CD8-positive, alpha-beta memory T cell (primary cell): ENCODE results near the gene ZCCHC14. TPM values are rescaled to one million over a fixed set of nuclear protein-coding genes. Genes with fewer than 3 reads are reported as not detected.
"Not testable (repeated sequence)": the region's sequence is repeated elsewhere in the genome, so short reads cannot be mapped to it uniquely, and the experiment has no call there.

Experiments used
- CTCF ChIA-PET: fragments of 350-600 bp; sonication (Branson Sonifier 250); formaldehyde crosslinking; loops from one replicate; lab custom pipeline; 2021; ENCODE audit warnings: antibody characterized with exemption; lab: Charles Lee
- POLR2A ChIA-PET: fragments of 350-600 bp; sonication (Branson Sonifier 250); formaldehyde crosslinking; loops from one replicate; lab custom pipeline; 2021; ENCODE audit warnings: antibody characterized with exemption; lab: Charles Lee
- DNase-seq, 5 donors: peaks; one replicate each; pipeline versions ENCODE4 v3.0.0 to v3.0.0-alpha.2; 2020 to 2022; ENCODE audit warnings: mixed read lengths in 1 of 5
- H3K27ac ChIP-seq: one replicate; pipeline ENCODE4 v1.7.0; 2013; ENCODE audit warnings: low read depth, mild to moderate bottlenecking, low read length, moderate library complexity
- H3K27me3 ChIP-seq: 2 replicates; pipeline ENCODE4 v1.7.0; 2013; ENCODE audit warnings: low read length, mild to moderate bottlenecking; ENCODE audit not compliant: insufficient read depth, poor library complexity, severe bottlenecking
- H3K36me3 ChIP-seq: 2 replicates; pipeline ENCODE4 v1.7.0; 2013; ENCODE audit warnings: mild to moderate bottlenecking, low read length, moderate library complexity; ENCODE audit not compliant: insufficient read depth
- H3K4me1 ChIP-seq: 2 replicates; pipeline ENCODE4 v1.7.0; 2013; ENCODE audit warnings: mild to moderate bottlenecking, low read length, moderate library complexity; ENCODE audit not compliant: insufficient read depth
- H3K4me3 ChIP-seq: 2 replicates; pipeline ENCODE4 v1.7.0; 2013; ENCODE audit warnings: mild to moderate bottlenecking, low read length
- H3K9me3 ChIP-seq: 2 replicates; pipeline ENCODE4 v1.7.0; 2013; ENCODE audit warnings: mild to moderate bottlenecking, low read length
- H3K27ac Mint-ChIP-seq, 8 donors: one replicate each; pipeline ENCODE4 v1.8.0; 2020 to 2021; ENCODE audit warnings: mixed read lengths in 8 of 8, mild to moderate bottlenecking in 6 of 8, inconsistent platforms in 3 of 8, moderate library complexity in 3 of 8
- H3K27me3 Mint-ChIP-seq, 2 donors: one replicate each; pipeline ENCODE4 v1.8.0; 2020 to 2021; ENCODE audit warnings: mixed read lengths in 2 of 2, mild to moderate bottlenecking in 1 of 2, moderate library complexity in 1 of 2
- H3K36me3 Mint-ChIP-seq, 3 donors: one replicate each; pipeline ENCODE4 v1.8.0; 2020 to 2021; ENCODE audit warnings: mixed read lengths in 3 of 3, inconsistent platforms in 1 of 3, mild to moderate bottlenecking in 1 of 3
- H3K4me1 Mint-ChIP-seq, 3 donors: one replicate each; pipeline ENCODE4 v1.8.0; 2020 to 2021; ENCODE audit warnings: mixed read lengths in 3 of 3, inconsistent platforms in 1 of 3, mild to moderate bottlenecking in 1 of 3
- H3K4me3 Mint-ChIP-seq, 7 donors: one replicate each; pipeline ENCODE4 v1.8.0; 2020 to 2021; ENCODE audit warnings: mixed read lengths in 7 of 7, mild to moderate bottlenecking in 6 of 7, moderate library complexity in 4 of 7, inconsistent platforms in 2 of 7
- H3K9me3 Mint-ChIP-seq, 5 donors: one replicate each; pipeline ENCODE4 v1.8.0; 2020 to 2022; ENCODE audit warnings: mixed read lengths in 5 of 5, mild to moderate bottlenecking in 3 of 5, moderate library complexity in 2 of 5, inconsistent platforms in 1 of 5
- polyA plus RNA-seq: library from polyadenylated mRNA; unstranded; fragments of 300-500 nt; fragmentation: Illumina TruSeq; gene quantifications from one replicate; pipeline ENCODE4 v1.2.3, GENCODE V29; 2021
- total RNA-seq, 2 experiments: library from RNA; stranded (reverse); gene quantifications; one replicate each; pipeline ENCODE4 v1.2.3, GENCODE V29; 2021

Gene ZCCHC14
- total and polyA plus RNA-seq, 3 experiments from 2014 or later: 0.77 to 6.2 (median 6.1) TPM

DNA sequence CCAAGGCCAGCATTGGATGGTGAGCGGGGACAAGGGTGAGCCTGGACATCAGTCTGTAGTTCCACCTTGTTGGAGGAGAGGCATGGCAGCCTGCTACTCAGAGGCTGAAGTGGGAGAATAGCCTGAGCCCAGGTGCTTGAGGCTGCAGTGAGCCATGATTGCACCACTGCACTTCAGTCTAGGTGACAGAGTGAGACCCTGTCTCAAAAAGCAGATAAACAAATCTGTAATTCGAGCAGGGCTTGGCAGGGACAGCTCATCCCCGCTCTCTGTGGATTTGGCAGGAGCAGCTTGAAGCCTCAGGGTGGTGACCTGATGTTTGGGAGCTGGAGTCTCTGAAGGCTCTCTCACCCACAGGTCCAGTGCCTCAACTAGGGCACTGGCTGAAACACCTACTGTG is 38.6 kb upstream of the ZCCHC14 start:
- Histone ChIP-seq H3K27ac (no peak overlapping the region), H3K9me3 (no peaks in the 10 kb centered on the region), H3K36me3 (no peaks in the 10 kb centered on the region), H3K4me1 (no peaks in the 10 kb centered on the region), H3K4me3 (no peak overlapping the region), H3K27me3 (peaks cover 3% of the 10 kb centered on the region)
- ChIA-PET POLR2A (no interaction called here), CTCF (interaction anchor here (1.5 kb wide), 1 partner anchor 105 kb away, joined by 4 read pairs; no protein-coding TSS in a partner anchor)
- Mint-ChIP-seq H3K4me1 (no peaks in the 10 kb centered on the region), H3K4me3 (no peak overlapping the region), H3K9me3 (peaks cover 17 to 37% (median 32%) of the 10 kb centered on the region in 5 donors), H3K27me3 (peaks cover 17 to 71% of the 10 kb centered on the region in 2 donors), H3K27ac (no peak overlapping the region), H3K36me3 (peaks cover 0 to 20% (median 0%) of the 10 kb centered on the region in 3 donors)
- DNase-seq: no peak

DNA sequence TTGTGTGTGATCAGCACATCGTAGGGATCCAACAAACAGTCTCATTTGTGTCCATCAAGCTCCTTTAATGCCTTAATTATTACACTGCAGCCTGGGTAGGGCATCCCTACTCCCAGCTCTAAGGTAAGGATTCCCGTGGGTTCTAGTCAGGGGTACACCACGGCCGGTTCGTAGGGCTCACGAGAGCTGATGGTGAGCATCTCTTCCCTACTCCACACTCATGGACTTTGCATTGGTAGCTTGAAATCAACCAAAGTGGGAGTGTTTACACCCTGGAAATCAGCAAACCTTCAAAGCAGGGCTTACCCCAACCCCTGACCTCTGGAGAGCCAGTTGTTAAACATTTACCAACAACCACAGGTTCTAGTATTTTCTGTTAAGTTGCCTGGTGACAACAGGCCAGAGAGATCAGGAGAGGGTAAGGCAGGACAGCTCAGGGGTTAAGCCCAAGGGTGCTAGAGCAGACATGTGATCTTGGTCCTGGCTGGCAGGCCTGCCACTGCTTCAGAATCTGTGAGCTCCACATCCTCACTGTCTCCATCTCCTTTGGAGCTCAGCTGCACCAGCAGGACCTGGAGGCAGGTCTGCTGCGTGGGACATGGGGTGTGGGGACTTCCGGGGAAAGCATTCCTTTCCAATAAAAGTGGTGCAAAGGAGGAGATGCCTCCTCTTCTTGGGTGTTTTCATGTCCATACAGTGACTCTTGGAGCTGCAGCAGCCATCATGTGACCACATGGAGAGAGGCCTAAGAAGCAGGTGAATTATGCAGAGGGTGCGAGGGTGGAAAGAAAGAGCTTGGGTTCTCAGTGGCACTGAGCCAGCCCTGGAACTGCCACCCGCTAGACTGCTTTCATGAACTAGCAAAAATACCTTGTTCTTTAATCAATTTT is 36.1 kb upstream of the ZCCHC14 start:
- no peaks in the 10 kb centered on the region for H3K36me3 ChIP-seq
- no peak overlapping the region for H3K4me3 ChIP-seq
- Mint-ChIP-seq H3K27ac (no peak overlapping the region), H3K4me1 (no peaks in the 10 kb centered on the region), H3K36me3 (peaks cover 0 to 15% (median 0%) of the 10 kb centered on the region in 3 donors), H3K27me3 (peaks cover 26 to 62% of the 10 kb centered on the region in 2 donors), H3K9me3 (peaks cover 14 to 31% (median 29%) of the 10 kb centered on the region in 5 donors), H3K4me3 (no peak overlapping the region)
- H3K27me3 ChIP-seq: peaks cover 3% of the 10 kb centered on the region
- no peak overlapping the region for H3K27ac ChIP-seq
- ChIA-PET CTCF (interaction anchor here (0.9 kb wide), 1 partner anchor 107 kb away, joined by 3 read pairs; no protein-coding TSS in a partner anchor), POLR2A (no interaction called here)
- no peak for DNase-seq
- H3K9me3 ChIP-seq: no peaks in the 10 kb centered on the region
- H3K4me1 ChIP-seq: no peaks in the 10 kb centered on the region

DNA sequence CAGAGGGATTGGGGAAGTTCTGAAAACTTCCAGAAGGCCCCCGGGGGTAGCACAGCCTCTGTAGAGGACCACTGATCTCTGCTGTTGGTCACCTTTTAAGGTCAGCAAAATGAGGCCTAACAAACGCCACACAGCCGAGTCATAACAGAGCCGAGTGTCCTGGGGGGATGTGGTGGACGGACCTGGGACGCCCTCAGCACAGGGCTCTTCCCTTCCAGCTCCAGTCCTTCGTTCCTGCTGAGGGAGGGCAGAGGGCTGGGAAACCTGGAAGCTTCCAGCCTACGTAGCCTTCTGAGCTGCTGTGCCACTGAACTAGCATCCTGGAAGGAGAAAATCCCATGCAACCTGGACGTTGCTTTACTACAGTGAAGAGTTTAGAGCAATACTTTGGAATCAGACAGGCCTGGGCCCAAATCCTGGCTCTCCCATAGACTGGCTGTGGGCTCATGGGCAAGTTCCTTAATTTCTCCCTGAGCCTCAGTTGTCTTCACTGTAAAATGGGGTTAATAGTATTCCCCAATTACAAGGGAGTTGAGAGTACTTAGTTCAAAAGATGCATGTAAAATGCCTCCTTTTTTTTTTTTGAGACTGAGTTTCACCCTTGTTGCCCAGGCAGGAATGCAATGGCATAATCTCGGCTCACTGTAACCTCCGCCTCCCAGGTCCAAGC is 34.4 kb upstream of the ZCCHC14 start:
- H3K9me3 Mint-ChIP-seq: peaks cover 8 to 21% (median 18%) of the 10 kb centered on the region in 5 donors
- no peaks in the 10 kb centered on the region for H3K4me1 ChIP-seq
- no peak overlapping the region for H3K4me3 ChIP-seq
- H3K9me3 ChIP-seq: no peaks in the 10 kb centered on the region
- H3K27ac Mint-ChIP-seq: no peak overlapping the region
- H3K4me3 Mint-ChIP-seq: no peak overlapping the region
- peaks cover 3% of the 10 kb centered on the region for H3K27me3 ChIP-seq
- POLR2A ChIA-PET: no interaction called here
- H3K36me3 Mint-ChIP-seq: peaks cover 0 to 12% (median 0%) of the 10 kb centered on the region in 3 donors
- no peak overlapping the region for H3K27ac ChIP-seq
- no peaks in the 10 kb centered on the region for H3K4me1 Mint-ChIP-seq
- DNase-seq: no peak
- peaks cover 23 to 45% of the 10 kb centered on the region in 2 donors for H3K27me3 Mint-ChIP-seq
- CTCF ChIA-PET: no interaction called here
- no peaks in the 10 kb centered on the region for H3K36me3 ChIP-seq

- H3K4me1 Mint-ChIP-seq: no peaks in the 10 kb centered on the region
Observed at GRCh38 chr16:87526238-87526947, 33.6 kb upstream of the ZCCHC14 start.

DNA sequence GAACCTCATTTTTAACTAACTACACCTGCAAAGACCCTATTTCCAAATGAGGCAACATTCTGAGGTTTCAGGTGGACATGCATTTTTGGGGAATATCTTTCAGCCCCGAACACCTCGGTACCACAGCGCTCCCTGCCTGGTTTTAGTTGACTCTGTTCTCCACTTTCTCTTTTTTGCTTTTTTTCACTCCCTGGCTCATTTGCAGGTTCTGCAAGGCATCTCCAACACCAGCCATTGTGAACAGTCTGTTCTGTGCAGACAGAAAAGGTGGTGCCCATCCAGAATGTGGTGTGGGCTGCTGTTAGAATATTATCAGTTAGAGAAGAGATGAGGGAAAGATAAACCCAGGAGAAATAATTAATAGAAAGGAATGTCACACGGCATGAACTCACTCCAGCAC is 32.5 kb upstream of the ZCCHC14 start:
- no peak overlapping the region for H3K27ac ChIP-seq
- Mint-ChIP-seq H3K27ac (no peak overlapping the region), H3K27me3 (peaks cover 15 to 39% of the 10 kb centered on the region in 2 donors), H3K4me1 (no peaks in the 10 kb centered on the region), H3K36me3 (peaks cover 0 to 4% (median 0%) of the 10 kb centered on the region in 3 donors), H3K4me3 (no peak overlapping the region), H3K9me3 (peaks cover 8 to 13% (median 11%) of the 10 kb centered on the region in 5 donors)
- no peak overlapping the region for H3K4me3 ChIP-seq
- no peaks in the 10 kb centered on the region for H3K27me3 ChIP-seq
- POLR2A ChIA-PET: no interaction called here
- H3K9me3 ChIP-seq: no peaks in the 10 kb centered on the region
- DNase-seq: no peak
- CTCF ChIA-PET: no interaction called here
- no peaks in the 10 kb centered on the region for H3K4me1 ChIP-seq
- H3K36me3 ChIP-seq: no peaks in the 10 kb centered on the region

More at GRCh38 chr16:87526238-87526947, 33.6 kb upstream of the ZCCHC14 start:
- Histone ChIP-seq H3K36me3 (no peaks in the 10 kb centered on the region), H3K4me1 (no peaks in the 10 kb centered on the region), H3K27me3 (peaks cover 2% of the 10 kb centered on the region), H3K9me3 (no peaks in the 10 kb centered on the region), H3K27ac (no peak overlapping the region), H3K4me3 (no peak overlapping the region)
- H3K36me3 Mint-ChIP-seq: peaks cover 0 to 12% (median 0%) of the 10 kb centered on the region in 3 donors
- H3K27me3 Mint-ChIP-seq: peaks cover 18 to 41% of the 10 kb centered on the region in 2 donors
- H3K4me3 Mint-ChIP-seq: peak overlapping the region in 1 of 7 donors; percentile 19
- peaks cover 8 to 20% (median 18%) of the 10 kb centered on the region in 5 donors for H3K9me3 Mint-ChIP-seq
- ChIA-PET POLR2A (no interaction called here), CTCF (no interaction called here)
- DNase-seq: no peak
- no peak overlapping the region for H3K27ac Mint-ChIP-seq

- DNase-seq: no peak
- Histone ChIP-seq H3K4me1 (no peaks in the 10 kb centered on the region), H3K27ac (no peak overlapping the region), H3K4me3 (no peak overlapping the region), H3K36me3 (no peaks in the 10 kb centered on the region), H3K9me3 (no peaks in the 10 kb centered on the region), H3K27me3 (no peaks in the 10 kb centered on the region)
- H3K27me3 Mint-ChIP-seq: peaks cover 16 to 35% of the 10 kb centered on the region in 2 donors
- H3K27ac Mint-ChIP-seq: peak overlapping the region in 1 of 8 donors; percentile 30
- H3K4me1 Mint-ChIP-seq: no peaks in the 10 kb centered on the region
- CTCF ChIA-PET: no interaction called here
- peaks cover 1 to 5% (median 4%) of the 10 kb centered on the region in 5 donors for H3K9me3 Mint-ChIP-seq
- POLR2A ChIA-PET: no interaction called here
- no peaks in the 10 kb centered on the region for H3K36me3 Mint-ChIP-seq
- H3K4me3 Mint-ChIP-seq: no peak overlapping the region
Observed at GRCh38 chr16:87524407-87524806, 31.6 kb upstream of the ZCCHC14 start.

GRCh38 chr16:87523605-87524004 is 30.8 kb upstream of the ZCCHC14 start:
- H3K27me3 ChIP-seq, POLR2A ChIA-PET, H3K4me3 ChIP-seq, H3K4me1 ChIP-seq, H3K36me3 ChIP-seq, H3K4me3 Mint-ChIP-seq, H3K27ac Mint-ChIP-seq, DNase-seq, H3K27ac ChIP-seq, H3K4me1 Mint-ChIP-seq, H3K9me3 ChIP-seq, CTCF ChIA-PET, H3K36me3 Mint-ChIP-seq, H3K9me3 Mint-ChIP-seq: not testable (repeated sequence)
- H3K27me3 Mint-ChIP-seq: peaks cover 16 to 37% of the 10 kb centered on the region in 2 donors
